H1 (cell line): ENCODE results near the gene DLG5. TPM values are rescaled to one million over a fixed set of nuclear protein-coding genes. Genes with fewer than 3 reads are reported as not detected.

Experiments
- CTCF ChIA-PET: fragments of 300-600 bp; sonication (Branson Sonifier 250); formaldehyde crosslinking; loops from one replicate; lab custom pipeline; 2021; ENCODE audit not compliant: partially characterized antibody; lab: Charles Lee
- POLR2A ChIA-PET: fragments of 300-600 bp; sonication (Branson Sonifier 250); formaldehyde crosslinking; loops from one replicate; lab custom pipeline; 2021; ENCODE audit warnings: inconsistent platforms; ENCODE audit not compliant: partially characterized antibody; lab: Charles Lee
- DNase-seq, 2 experiments: peaks; one replicate each; pipeline versions ENCODE4 v3.0.0 to v3.0.0-alpha.2; 2010 to 2022; ENCODE audit warnings: low spot score in 2 of 2, low read depth in 1 of 2, mixed read lengths in 1 of 2
- FAIRE-seq: peaks from 2 replicates; lab custom pipeline; 2011; peaks lifted over from hg19 to GRCh38; lab: Jason Lieb, UNC
- H2AFZ ChIP-seq: 2 replicates; pipeline ENCODE4 v1.8.1; 2012; ENCODE audit warnings: low read length, inconsistent platforms
- H2AK5ac ChIP-seq: 2 replicates; pipeline ENCODE4 v1.6.1; 2013; ENCODE audit warnings: low read depth, low read length
- H2BK120ac ChIP-seq: replicated peaks from 2 replicates; pipeline ENCODE3; 2013; ENCODE audit warnings: low read depth, low read length, inconsistent platforms
- H2BK12ac ChIP-seq: 2 replicates; pipeline ENCODE4 v1.6.1; 2013; ENCODE audit warnings: low read depth, low read length
- H2BK15ac ChIP-seq: 2 replicates; pipeline ENCODE4 v1.6.1; 2013; ENCODE audit warnings: low read length
- H2BK20ac ChIP-seq: 2 replicates; pipeline ENCODE4 v1.6.1; 2013; ENCODE audit warnings: low read length
- H2BK5ac ChIP-seq: 2 replicates; pipeline ENCODE4 v1.6.1; 2013; ENCODE audit warnings: low read depth, low read length
- H3K14ac ChIP-seq: 2 replicates; pipeline ENCODE4 v1.6.1; 2013; ENCODE audit warnings: inconsistent platforms; ENCODE audit not compliant: insufficient read length
- H3K18ac ChIP-seq: 2 replicates; pipeline ENCODE4 v1.6.1; 2013; ENCODE audit warnings: low read length; ENCODE audit errors: extremely low read depth
- H3K23ac ChIP-seq: 2 replicates; pipeline ENCODE4 v1.6.1; 2013; ENCODE audit warnings: inconsistent platforms; ENCODE audit not compliant: insufficient read length
- H3K23me2 ChIP-seq: 2 replicates; pipeline ENCODE4 v1.6.1; 2013; ENCODE audit warnings: low read depth, low read length
- H3K27ac ChIP-seq: 2 replicates; pipeline ENCODE4 v1.6.1; 2011; ENCODE audit warnings: low read depth, low read length, inconsistent platforms
- H3K27me3 ChIP-seq, 4 experiments: replicated peaks in 1 of 4; 1 replicate in 1 of 4; 2 replicates in 3 of 4; pipeline versions ENCODE4 v1.6.1 to v1.8.1; 2011 to 2013; ENCODE audit warnings: low read length in 3 of 4, mild to moderate bottlenecking in 3 of 4, inconsistent platforms in 2 of 4, mixed read lengths in 2 of 4, moderate library complexity in 1 of 4; ENCODE audit not compliant: control insufficient read depth in 3 of 4, insufficient read depth in 3 of 4; ENCODE audit errors: extremely low read depth in 1 of 4
- H3K36me3 ChIP-seq, 4 experiments: 2 replicates each; pipeline versions ENCODE4 v1.6.1 to v1.8.1; 2011 to 2013; ENCODE audit warnings: mild to moderate bottlenecking in 4 of 4, low read length in 3 of 4, moderate library complexity in 2 of 4, control low read depth in 1 of 4, inconsistent platforms in 1 of 4; ENCODE audit not compliant: insufficient read depth in 4 of 4, control insufficient read depth in 2 of 4
- H3K4ac ChIP-seq: replicated peaks from 2 replicates; pipeline ENCODE3; 2013; ENCODE audit warnings: low read length, low read depth, mixed read lengths, inconsistent platforms; ENCODE audit not compliant: insufficient read length
- H3K4me1 ChIP-seq, 4 experiments: replicated peaks in 1 of 4; 1 replicate in 1 of 4; 2 replicates in 3 of 4; pipeline versions ENCODE4 v1.6.1 to v1.8.1; 2011 to 2013; ENCODE audit warnings: low read length in 3 of 4, inconsistent platforms in 2 of 4, mixed read lengths in 1 of 4; ENCODE audit not compliant: insufficient read depth in 4 of 4, control insufficient read depth in 3 of 4
- H3K4me2 ChIP-seq, 2 experiments: 2 replicates each; pipeline versions ENCODE4 v1.6.1 to v1.8.1; 2011 to 2013; ENCODE audit warnings: low read depth in 2 of 2, low read length in 2 of 2, control low read depth in 1 of 2, inconsistent platforms in 1 of 2, mild to moderate bottlenecking in 1 of 2; ENCODE audit not compliant: insufficient read depth in 1 of 2
- H3K4me3 ChIP-seq, 4 experiments: fragments of 200-600, 300-600 bp in 1 of 4; sonication (generic), shearing (Covaris generic), sonication (Bioruptor Twin) in 1 of 4; 2 replicates each; pipeline versions ENCODE4 v1.5.1 to v1.8.1; 2011 to 2016; ENCODE audit warnings: low read length in 4 of 4, low read depth in 3 of 4, control low read depth in 2 of 4, inconsistent platforms in 2 of 4, mild to moderate bottlenecking in 2 of 4, mixed read lengths in 1 of 4, moderate library complexity in 1 of 4; ENCODE audit not compliant: insufficient read depth in 2 of 4; ENCODE audit errors: extremely low read depth in 1 of 4
- H3K56ac ChIP-seq: replicated peaks from 2 replicates; pipeline ENCODE3; 2013; ENCODE audit warnings: low read depth, mild to moderate bottlenecking, mixed read lengths, low read length, inconsistent platforms; ENCODE audit not compliant: insufficient read length
- H3K79me1 ChIP-seq: 2 replicates; pipeline ENCODE4 v1.6.1; 2013; ENCODE audit warnings: low read depth, low read length, control low read depth
- H3K79me2 ChIP-seq, 2 experiments: 2 replicates each; pipeline versions ENCODE4 v1.6.1 to v1.8.1; 2012 to 2013; ENCODE audit warnings: low read length in 2 of 2, mild to moderate bottlenecking in 2 of 2, inconsistent platforms in 1 of 2; ENCODE audit not compliant: insufficient read depth in 2 of 2, control insufficient read depth in 1 of 2
- H3K9ac ChIP-seq, 4 experiments: replicated peaks in 1 of 4; 1 replicate in 1 of 4; 2 replicates in 3 of 4; pipeline versions ENCODE4 v1.6.1 to v1.8.1; 2011 to 2013; ENCODE audit warnings: low read depth in 3 of 4, low read length in 3 of 4, control low read depth in 2 of 4, mild to moderate bottlenecking in 2 of 4, moderate library complexity in 2 of 4, inconsistent platforms in 1 of 4; ENCODE audit errors: extremely low read depth in 1 of 4
- H3K9me3 ChIP-seq, 2 experiments: 2 replicates each; pipeline versions ENCODE4 v1.6.1 to v1.8.1; 2012 to 2013; ENCODE audit warnings: mild to moderate bottlenecking in 2 of 2, moderate library complexity in 2 of 2, control low read depth in 1 of 2, inconsistent platforms in 1 of 2, low read depth in 1 of 2, low read length in 1 of 2, mixed read lengths in 1 of 2; ENCODE audit not compliant: insufficient read depth in 2 of 2
- H4K20me1 ChIP-seq, 2 experiments: replicated peaks in 1 of 2; 2 replicates each; pipeline versions ENCODE3 to v1.8.1; 2011 to 2013; ENCODE audit warnings: inconsistent platforms in 2 of 2, low read length in 2 of 2, mild to moderate bottlenecking in 1 of 2; ENCODE audit not compliant: insufficient read depth in 2 of 2, control insufficient read depth in 1 of 2
- H4K5ac ChIP-seq: 2 replicates; pipeline ENCODE4 v1.6.1; 2013; ENCODE audit warnings: low read length, low read depth, mixed read lengths, inconsistent platforms; ENCODE audit not compliant: insufficient read length
- H4K8ac ChIP-seq: 2 replicates; pipeline ENCODE4 v1.8.0; 2013; ENCODE audit warnings: mild to moderate bottlenecking, moderate library complexity, low read length, inconsistent platforms; ENCODE audit not compliant: insufficient read depth; ENCODE audit errors: extremely low read depth
- H4K91ac ChIP-seq: replicated peaks from 2 replicates; pipeline ENCODE3; 2013; ENCODE audit warnings: low read length, mixed read lengths, inconsistent platforms; ENCODE audit not compliant: insufficient read length
- BACH1 ChIP-seq: IDR thresholded peaks from 2 replicates; pipeline ENCODE4 v1.6.1; 2012; ENCODE audit warnings: low read length, improper control_type of control experiment
- BRCA1 ChIP-seq: IDR thresholded peaks from 2 replicates; pipeline ENCODE4 v1.6.1; 2012; ENCODE audit warnings: low read depth, low read length, improper control_type of control experiment
- CTBP2 ChIP-seq: IDR thresholded peaks from 2 replicates; pipeline ENCODE4 v1.7.0; 2011; ENCODE audit warnings: borderline replicate concordance, mild to moderate bottlenecking, moderate library complexity, mixed read lengths, low read length; ENCODE audit not compliant: insufficient read depth, insufficient read length
- HDAC2 ChIP-seq, 2 experiments: fragments of 300-600 bp in 1 of 2; sonication (generic) in 1 of 2; IDR thresholded peaks; 2 replicates each; pipeline ENCODE4 v1.6.1; 2011 to 2012; ENCODE audit warnings: low read depth in 2 of 2, low read length in 2 of 2, mild to moderate bottlenecking in 2 of 2, moderate library complexity in 2 of 2, borderline replicate concordance in 1 of 2, inconsistent platforms in 1 of 2
- HDAC6 ChIP-seq: IDR thresholded peaks from one replicate; pipeline ENCODE4 v1.7.1; 2012; ENCODE audit warnings: low read depth, mild to moderate bottlenecking, inconsistent platforms, low read length, moderate library complexity
- KDM5A ChIP-seq: fragments of 200-600 bp; IDR thresholded peaks from 2 replicates; pipeline ENCODE4 v1.7.1; 2012; ENCODE audit warnings: mild to moderate bottlenecking, low read length, inconsistent platforms, mixed read lengths
- MAFK ChIP-seq: IDR thresholded peaks from 2 replicates; pipeline ENCODE4 v1.6.1; 2012; ENCODE audit warnings: low read depth, mild to moderate bottlenecking, improper control_type of control experiment, low read length
- RXRA ChIP-seq: IDR thresholded peaks from 2 replicates; pipeline ENCODE4 v1.6.1; 2011; ENCODE audit warnings: low read depth, mild to moderate bottlenecking, low read length, moderate library complexity; ENCODE audit not compliant: insufficient read depth
- SIRT6 ChIP-seq: IDR thresholded peaks from one replicate; pipeline ENCODE4 v1.7.1; 2012; ENCODE audit warnings: low read length, inconsistent platforms
- SIX5 ChIP-seq: IDR thresholded peaks from 2 replicates; pipeline ENCODE4 v1.6.1; 2011; ENCODE audit warnings: mild to moderate bottlenecking, low read depth, low read length
- SP4 ChIP-seq: IDR thresholded peaks from 2 replicates; pipeline ENCODE4 v1.6.1; 2012; ENCODE audit warnings: low read length, inconsistent platforms
- SUZ12 ChIP-seq: fragments of 200-600 bp; sonication (generic); IDR thresholded peaks from 2 replicates; pipeline ENCODE4 v1.6.1; 2012; ENCODE audit warnings: mild to moderate bottlenecking, inconsistent platforms, low read length, moderate library complexity, mixed read lengths
- TAF7 ChIP-seq: optimal IDR thresholded peaks from 2 replicates; pipeline ENCODE3; 2011; ENCODE audit warnings: low read depth, mild to moderate bottlenecking, inconsistent platforms, low read length, moderate library complexity, borderline replicate concordance
- ZNF274 ChIP-seq: IDR thresholded peaks from 2 replicates; pipeline ENCODE4 v1.7.0; 2012; ENCODE audit warnings: low read length, borderline replicate concordance; ENCODE audit errors: extremely low read depth
- WGBS, 2 experiments: shearing (Covaris generic) in 1 of 2; methylation state at CpG; one replicate each; pipeline versions ENCODE4 v1.1.6 to v1.1.7; 2013 to 2015; ENCODE audit warnings: low lambda C conversion rate in 2 of 2, mixed read lengths in 2 of 2, inconsistent platforms in 1 of 2, low coverage in 1 of 2, missing lambda C conversion rate in 1 of 2; ENCODE audit not compliant: insufficient replicate concordance in 2 of 2, insufficient coverage in 1 of 2, insufficient read length in 1 of 2; ENCODE audit errors: extremely low coverage in 1 of 2, missing lambda C conversion rate in 1 of 2; 5-methylcytosine and 5-hydroxymethylcytosine counted together
- polyA plus RNA-seq, 7 experiments: library from polyadenylated mRNA; depleted of rRNA in 3 of 7; stranded (reverse) in 5 of 7; unstranded in 2 of 7; fragments of >200 nt in 5 of 7; fragments of 200-250 nt in 2 of 7; gene quantifications; 1 replicate in 5 of 7; 2 replicates in 1 of 7; 4 replicates in 1 of 7; pipeline versions ENCODE4 v1.2.1 to v1.2.3, GENCODE V29; 2011 to 2013; ENCODE audit warnings: missing spikeins in 2 of 7, mixed read lengths in 2 of 7
- total RNA-seq: library from RNA; stranded (reverse); fragmentation: NEBNext Ultra II Directional; extraction: Animal tissue kit (Norgen Biotek cat#: 25700); gene quantifications from 2 replicates; pipeline ENCODE4 v1.2.1, GENCODE V29; 2021

DLG5 gene
- total and polyA plus RNA-seq, 2 of the 8 experiments (the other 6 are each of a cell fraction or from before 2014, with no cell fraction given), result 15.6 to 71.4 TPM

GRCh38 chr10:77946084-77946483 is 19.5 kb upstream of the DLG5 start:
- Histone ChIP-seq H3K4me3 (no peak overlapping the region), H3K79me2 (no peaks in the 10 kb centered on the region), H2BK15ac (no peak overlapping the region), H3K36me3 (peaks cover 0 to 2% (median 0%) of the 10 kb centered on the region in 4 experiments; a peak in 1 of 8 replicates), H3K14ac (no peak overlapping the region), H2BK120ac (no peak overlapping the region), H4K20me1 (no peaks in the 10 kb centered on the region), H3K9ac (no peak overlapping the region), H4K5ac (no peak overlapping the region), H3K18ac (no peak overlapping the region), H3K4me1 (peaks cover 8 to 18% (median 11%) of the 10 kb centered on the region in 4 experiments), H2AFZ (no peak overlapping the region), H2BK20ac (no peak overlapping the region), H2BK5ac (no peak overlapping the region), H3K56ac (no peak overlapping the region), H2AK5ac (no peak overlapping the region), H4K91ac (no peak overlapping the region), H3K9me3 (peaks cover 0 to 3% of the 10 kb centered on the region in 2 experiments; a peak in 1 of 4 replicates), H3K27ac (no peak overlapping the region), H3K23me2 (no peaks in the 10 kb centered on the region; the same call in 1 of the 2 replicates), H3K79me1 (no peaks in the 10 kb centered on the region), H2BK12ac (no peak overlapping the region), H4K8ac (no peak overlapping the region), H3K4me2 (no peak overlapping the region), H3K4ac (no peak overlapping the region), H3K27me3 (no peaks in the 10 kb centered on the region), H3K23ac (no peak overlapping the region)
- WGBS, 2 experiments, result 72% methylated on average over 2 of the region's 2 CpGs; no CpG with 5 or more reads in 1 of the 2 experiments
- DNase-seq (no peak), FAIRE-seq (no peak)
- ChIA-PET CTCF (interaction anchor here (0.8 to 1.1 kb wide), 3 partner anchors 14 to 29 kb away, joined by 3 to 4 read pairs (median 3); no protein-coding TSS in a partner anchor), POLR2A (interaction anchor here (0.7 kb wide), 1 partner anchor 10 kb away, joined by 3 read pairs; no protein-coding TSS in a partner anchor)
- no peak for TF ChIP-seq HDAC2 (IDR thresholded peaks at IDR 0.05; ENCODE audit: borderline replicate concordance in 1 of 2, low read depth in 2 of 2, low read length in 2 of 2)
- no peak for TF ChIP-seq SIRT6
- TF ChIP-seq TAF7, result no peak
- TF ChIP-seq SP4, result no peak
- no peak for TF ChIP-seq HDAC6
- TF ChIP-seq BRCA1, result no peak
- TF ChIP-seq ZNF274, result no peak
- TF ChIP-seq BACH1, result no peak
- TF ChIP-seq RXRA, result no peak
- TF ChIP-seq SUZ12, result no peak
- TF ChIP-seq SIX5, result no peak; the same call in 1 of the 2 replicates
- no peak for TF ChIP-seq KDM5A
- no peak for TF ChIP-seq CTBP2
- TF ChIP-seq MAFK, result no peak
